Lower leg skin (tissue), 4 donors: Measurements from ENCODE around the gene P2RX2. TPM values are rescaled to one million over a fixed set of nuclear protein-coding genes. Genes with fewer than 3 reads are reported as not detected.

Source experiments
- DNase-seq, 2 donors: peaks; one replicate each; pipeline ENCODE4 v3.0.0-alpha.2; 2019; ENCODE audit warnings: low spot score in 2 of 2
- H3K4me3 ChIP-seq: fragments of 200-600 bp; sonication (generic); 2 replicates; pipeline ENCODE4 v1.5.1; 2017; ENCODE audit warnings: mild to moderate bottlenecking, low read depth; ENCODE audit not compliant: poor library complexity, severe bottlenecking
- CTCF ChIP-seq, 3 donors: fragments of 450-650 bp; IDR thresholded peaks; one replicate each; pipeline ENCODE4 v1.5.1; 2016; ENCODE audit warnings: antibody characterized with exemption in 3 of 3, mild to moderate bottlenecking in 3 of 3, moderate library complexity in 2 of 3
- POLR2A ChIP-seq, 2 donors: fragments of 450-650 bp; IDR thresholded peaks; one replicate each; pipeline ENCODE4 v1.6.1; 2016 to 2017; ENCODE audit warnings: antibody characterized with exemption in 2 of 2, mild to moderate bottlenecking in 1 of 2, moderate library complexity in 1 of 2
- WGBS, 2 donors: methylation state at CpG; one replicate each; pipeline ENCODE4 v1.1.5; 2018; 5-methylcytosine and 5-hydroxymethylcytosine counted together
- intact Hi-C: fragments of 100-400 bp; cut with DNase I; formaldehyde crosslinking; loops from one replicate; pipeline ENCODE4 v1.15.0; 2023; ENCODE audit warnings: low total_unique reads
- total RNA-seq, 4 donors: library from RNA; depleted of rRNA; stranded (reverse); fragments of >200 nt; gene quantifications; one replicate each; pipeline ENCODE4 v1.1.0, GENCODE V29; 2016

P2RX2 gene
- total RNA-seq, 4 donors from 2014 or later, result not detected

- H3K4me3 ChIP-seq, result no peak overlapping the region
- WGBS, 2 donors, result 91 to 93% methylated on average over 12 of the region's 12 CpGs
- intact Hi-C loops, result no loop called here
- no peak for TF ChIP-seq POLR2A (IDR thresholded peaks at IDR 0.05)
- TF ChIP-seq CTCF (IDR thresholded peaks at IDR 0.05), result no peak
- DNase-seq, result no peak
Measured at GRCh38 chr12:132576701-132577100, 41.9 kb upstream of the P2RX2 start.

DNA sequence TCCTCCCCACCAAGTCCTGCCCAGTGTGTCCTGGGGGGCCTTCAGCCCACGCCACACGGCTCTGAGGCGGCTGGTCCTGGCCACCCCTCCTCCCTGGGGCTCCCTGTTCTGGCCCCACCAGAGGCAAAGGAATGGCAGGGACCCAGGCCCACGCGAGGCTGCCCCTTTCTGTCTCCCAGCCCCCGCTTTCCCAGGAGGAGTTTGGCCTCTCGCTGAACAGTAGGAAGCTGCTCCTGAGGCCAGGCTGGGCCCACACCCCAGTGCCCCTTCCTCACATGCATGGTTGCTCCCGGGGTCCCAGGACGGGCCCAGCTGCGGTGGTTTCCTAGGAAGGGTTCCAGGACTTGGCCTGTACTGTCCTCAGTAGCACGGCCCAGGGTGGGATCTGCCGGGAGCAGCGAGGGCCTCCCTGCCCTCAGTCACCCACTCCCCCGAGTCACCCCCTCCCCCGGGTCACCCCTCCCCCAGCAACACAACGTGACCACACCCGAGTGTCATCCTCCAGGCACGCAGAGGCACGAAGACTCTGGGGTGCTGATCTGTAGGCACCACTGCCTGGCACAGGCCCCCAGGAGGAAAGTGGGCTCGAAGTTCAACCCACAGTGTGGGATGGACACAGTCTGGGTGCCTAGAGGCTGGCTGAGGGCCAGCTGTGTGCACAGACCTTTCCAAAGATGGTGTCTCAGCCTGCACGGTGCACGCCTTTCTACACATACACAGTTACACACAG lies 41.2 kb upstream of the P2RX2 start:
- 75 to 88% methylated on average over 19 to 20 of the region's 22 CpGs for WGBS, 2 donors
- intact Hi-C loops, result no loop called here
- TF ChIP-seq POLR2A (IDR thresholded peaks at IDR 0.05), result no peak
- TF ChIP-seq CTCF (IDR thresholded peaks at IDR 0.05), result no peak
- no peak overlapping the region for H3K4me3 ChIP-seq
- no peak for DNase-seq

DNA sequence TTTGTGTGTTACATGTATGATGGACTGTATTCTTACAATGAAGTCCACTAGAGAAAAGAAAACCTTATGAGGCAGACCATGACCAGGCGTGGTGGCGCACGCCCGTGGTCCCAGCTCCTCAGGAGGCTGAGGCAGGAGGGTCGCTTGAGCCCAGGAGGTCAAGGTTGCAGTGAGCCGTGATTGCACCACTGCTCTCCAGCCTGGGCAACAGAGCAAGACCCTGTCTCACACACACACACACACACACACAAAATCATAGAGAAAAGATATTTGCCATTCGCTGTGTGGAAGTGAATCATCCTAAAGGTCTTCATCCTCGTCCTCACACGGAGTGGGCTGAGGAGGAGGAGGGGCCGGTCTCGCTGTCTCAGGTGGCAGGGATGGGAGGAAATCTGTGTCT lies 40.5 kb upstream of the P2RX2 start:
- 86% methylated on average over 10 to 11 of the region's 11 CpGs for WGBS, 2 donors
- H3K4me3 ChIP-seq, result no peak overlapping the region
- intact Hi-C loops, result no loop called here
- TF ChIP-seq POLR2A (IDR thresholded peaks at IDR 0.05), result no peak
- no peak for TF ChIP-seq CTCF (IDR thresholded peaks at IDR 0.05)
- no peak for DNase-seq

DNA sequence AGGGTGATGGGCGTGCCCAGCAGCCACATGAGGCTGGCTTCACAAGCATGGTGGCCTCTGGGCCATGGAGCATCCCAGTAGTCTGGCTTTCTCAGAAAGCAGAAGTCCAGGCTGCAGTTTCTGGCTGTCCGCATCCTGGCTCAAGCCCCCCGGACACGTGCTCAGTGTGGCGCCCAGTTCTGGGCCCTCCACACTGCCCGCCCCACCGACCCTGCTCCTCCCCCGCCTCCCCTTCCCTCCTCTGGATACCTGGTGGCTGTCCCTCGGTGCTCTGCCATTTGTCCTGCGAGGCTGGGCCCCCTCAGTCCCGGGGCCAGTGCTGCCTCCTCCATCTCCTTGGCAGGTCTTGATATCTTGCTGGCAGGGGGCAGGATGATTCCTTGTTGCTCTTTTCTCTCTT lies 39.8 kb upstream of the P2RX2 start:
- intact Hi-C loops, result no loop called here
- 77 to 79% methylated on average over 11 of the region's 11 CpGs for WGBS, 2 donors
- TF ChIP-seq CTCF (IDR thresholded peaks at IDR 0.05) (no peak), POLR2A (IDR thresholded peaks at IDR 0.05) (no peak)
- no peak overlapping the region for H3K4me3 ChIP-seq
- no peak for DNase-seq

- no peak overlapping the region for H3K4me3 ChIP-seq
- no peak for DNase-seq
- intact Hi-C loops, result no loop called here
- TF ChIP-seq CTCF (IDR thresholded peaks at IDR 0.05), result no peak
- WGBS, 2 donors, result 54 to 63% methylated on average over 12 of the region's 12 CpGs
Measured at GRCh38 chr12:132579744-132580143, 38.8 kb upstream of the P2RX2 start.
